ENCODE results near the gene TGIF2.

DNA sequence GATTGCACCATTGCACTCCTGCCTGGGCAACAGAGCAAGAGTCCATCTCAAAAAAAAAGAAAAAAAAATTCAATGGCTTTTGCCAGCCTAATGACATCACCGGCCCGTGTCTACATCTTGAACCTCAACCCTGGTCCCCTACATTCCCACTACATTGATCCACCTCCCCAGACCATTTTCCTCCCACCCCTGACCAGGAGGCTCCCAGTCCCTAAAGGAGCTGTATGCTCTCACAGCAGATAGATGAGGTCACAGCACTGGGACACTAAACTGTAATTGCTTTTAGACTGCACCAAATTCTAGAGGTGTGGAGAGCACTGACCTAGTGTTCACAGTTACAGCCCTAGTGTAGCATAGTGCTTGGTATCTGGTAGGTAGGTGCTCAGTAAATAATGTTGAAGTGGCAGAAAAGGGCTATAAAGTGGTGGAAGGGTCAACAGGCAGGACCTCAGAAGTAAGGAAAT is 10.7 kb downstream of the TGIF2 start:
- TF ChIP-seq CTCF (IDR thresholded peaks at IDR 0.05 in 8 of 11, conservative IDR thresholded peaks at IDR 0.05 in 3 of 11) (no peak), POLR2AphosphoS5 (IDR thresholded peaks at IDR 0.05) (no peak)
